Stomach (tissue), 4 donors: ENCODE data around the gene SYCE3.

ENCODE experiments used
- EP300 ChIP-seq: sonication (generic); formaldehyde crosslinking; IDR thresholded peaks from one replicate; pipeline ENCODE4 v1.6.1; 2017; ENCODE audit warnings: antibody characterized with exemption
- POLR2A ChIP-seq, 4 donors: fragments of 450-650 bp; IDR thresholded peaks; one replicate each; pipeline ENCODE4 v1.6.1; 2016; ENCODE audit warnings: antibody characterized with exemption in 4 of 4, control low read depth in 2 of 4, mild to moderate bottlenecking in 1 of 4, moderate library complexity in 1 of 4
- POLR2AphosphoS5 ChIP-seq, 3 donors: sonication (generic); formaldehyde crosslinking; IDR thresholded peaks; one replicate each; pipeline ENCODE4 v1.6.1; 2016; ENCODE audit warnings: antibody characterized with exemption in 3 of 3
- TF ChIP-seq, protein P1 (sequence below), 7 experiments: fragments of 450-650 bp in 4 of 7; fragments of 200-600 bp in 3 of 7; sonication (generic) in 3 of 7; IDR thresholded peaks; one replicate each; pipeline ENCODE4 v1.5.1; 2016 to 2019; ENCODE audit warnings: antibody characterized with exemption in 7 of 7, control low read depth in 2 of 7, mild to moderate bottlenecking in 1 of 7

DNA sequence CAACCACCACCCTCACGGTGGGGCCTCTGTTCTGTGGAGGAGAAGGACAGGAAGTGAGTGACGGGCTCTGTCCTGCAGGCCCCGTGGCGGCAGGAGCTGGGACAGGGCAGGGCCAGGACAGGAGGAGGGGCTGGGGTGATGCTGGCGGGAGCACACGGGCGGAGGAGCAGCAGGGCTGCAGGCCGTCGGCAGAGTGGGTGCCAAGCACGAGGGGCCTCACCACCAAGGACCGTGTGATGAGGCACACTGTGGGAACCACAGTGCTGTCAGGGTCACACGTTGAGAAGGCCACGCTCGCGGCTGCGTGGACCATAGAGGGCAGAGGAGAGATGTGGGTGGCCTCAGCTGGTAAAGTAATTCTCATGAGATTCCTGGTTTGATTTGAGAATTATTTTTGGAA is 45.8 kb downstream of the SYCE3 start:
- TF ChIP-seq, protein P1, sequence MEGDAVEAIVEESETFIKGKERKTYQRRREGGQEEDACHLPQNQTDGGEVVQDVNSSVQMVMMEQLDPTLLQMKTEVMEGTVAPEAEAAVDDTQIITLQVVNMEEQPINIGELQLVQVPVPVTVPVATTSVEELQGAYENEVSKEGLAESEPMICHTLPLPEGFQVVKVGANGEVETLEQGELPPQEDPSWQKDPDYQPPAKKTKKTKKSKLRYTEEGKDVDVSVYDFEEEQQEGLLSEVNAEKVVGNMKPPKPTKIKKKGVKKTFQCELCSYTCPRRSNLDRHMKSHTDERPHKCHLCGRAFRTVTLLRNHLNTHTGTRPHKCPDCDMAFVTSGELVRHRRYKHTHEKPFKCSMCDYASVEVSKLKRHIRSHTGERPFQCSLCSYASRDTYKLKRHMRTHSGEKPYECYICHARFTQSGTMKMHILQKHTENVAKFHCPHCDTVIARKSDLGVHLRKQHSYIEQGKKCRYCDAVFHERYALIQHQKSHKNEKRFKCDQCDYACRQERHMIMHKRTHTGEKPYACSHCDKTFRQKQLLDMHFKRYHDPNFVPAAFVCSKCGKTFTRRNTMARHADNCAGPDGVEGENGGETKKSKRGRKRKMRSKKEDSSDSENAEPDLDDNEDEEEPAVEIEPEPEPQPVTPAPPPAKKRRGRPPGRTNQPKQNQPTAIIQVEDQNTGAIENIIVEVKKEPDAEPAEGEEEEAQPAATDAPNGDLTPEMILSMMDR (IDR thresholded peaks at IDR 0.05), result no peak
- TF ChIP-seq EP300 (no peak), POLR2AphosphoS5 (IDR thresholded peaks at IDR 0.05) (no peak), POLR2A (IDR thresholded peaks at IDR 0.05) (no peak)
